Ovary (tissue), 3 donors: ENCODE results near the gene ATP2C2.

Experiments
- CTCF ChIP-seq, 3 donors: fragments of 450-650 bp in 2 of 3; fragments of 200-600 bp in 1 of 3; IDR thresholded peaks; one replicate each; pipeline versions ENCODE4 v1.5.1 to v1.8.0; 2016 to 2022; ENCODE audit warnings: antibody characterized with exemption in 3 of 3, mild to moderate bottlenecking in 1 of 3
- POLR2A ChIP-seq: fragments of 450-650 bp; IDR thresholded peaks from one replicate; pipeline ENCODE4 v1.6.1; 2017; ENCODE audit warnings: antibody characterized with exemption, mild to moderate bottlenecking, moderate library complexity
- donor health status: DM: no; HTN: no; CAD: no.

- TF ChIP-seq POLR2A: no peak
- no peak for TF ChIP-seq CTCF (IDR thresholded peaks at IDR 0.05)
Measured at GRCh38 chr16:84329843-84330684, 38.3 kb upstream of the ATP2C2 start.
